Measurements from ENCODE around the gene NR5A2.
A peak's percentile ranks its signal among the peaks of the same experiment; 100 is the strongest.

The NR5A2 gene

DNA sequence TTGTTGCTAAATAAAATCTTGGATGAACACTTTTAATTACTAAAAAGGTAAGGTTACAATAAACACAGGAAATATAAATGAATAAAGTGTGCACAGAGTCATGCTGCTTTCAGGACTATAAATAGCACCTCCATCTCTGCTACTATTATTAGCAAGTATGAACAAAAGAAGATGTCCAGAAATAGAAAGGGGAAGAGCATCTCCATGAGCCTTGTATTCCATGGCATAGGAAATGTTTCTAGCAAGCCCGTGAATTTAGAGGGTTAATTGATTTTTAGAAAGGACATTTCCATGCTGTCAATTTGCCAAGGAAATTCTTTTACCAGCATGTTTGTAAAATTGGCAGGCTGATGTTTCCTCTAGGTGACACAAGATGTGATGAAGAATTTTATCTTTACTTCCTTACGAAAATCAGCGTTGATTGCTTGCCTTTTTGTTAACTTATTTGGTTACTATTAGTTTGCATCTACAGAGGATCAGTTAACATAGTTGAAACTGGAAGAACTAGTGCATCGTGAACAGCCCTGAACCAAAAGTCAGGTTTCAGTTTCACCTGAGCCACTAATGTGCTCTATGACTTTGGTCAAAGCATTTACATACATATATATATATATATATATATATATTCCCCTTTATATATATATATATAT, 45.3 kb downstream of the NR5A2 start:
- no peak overlapping the region for H3K4me3 ChIP-seq (ENCODE audit: low read depth, low read length)
- TF ChIP-seq, protein P1, sequence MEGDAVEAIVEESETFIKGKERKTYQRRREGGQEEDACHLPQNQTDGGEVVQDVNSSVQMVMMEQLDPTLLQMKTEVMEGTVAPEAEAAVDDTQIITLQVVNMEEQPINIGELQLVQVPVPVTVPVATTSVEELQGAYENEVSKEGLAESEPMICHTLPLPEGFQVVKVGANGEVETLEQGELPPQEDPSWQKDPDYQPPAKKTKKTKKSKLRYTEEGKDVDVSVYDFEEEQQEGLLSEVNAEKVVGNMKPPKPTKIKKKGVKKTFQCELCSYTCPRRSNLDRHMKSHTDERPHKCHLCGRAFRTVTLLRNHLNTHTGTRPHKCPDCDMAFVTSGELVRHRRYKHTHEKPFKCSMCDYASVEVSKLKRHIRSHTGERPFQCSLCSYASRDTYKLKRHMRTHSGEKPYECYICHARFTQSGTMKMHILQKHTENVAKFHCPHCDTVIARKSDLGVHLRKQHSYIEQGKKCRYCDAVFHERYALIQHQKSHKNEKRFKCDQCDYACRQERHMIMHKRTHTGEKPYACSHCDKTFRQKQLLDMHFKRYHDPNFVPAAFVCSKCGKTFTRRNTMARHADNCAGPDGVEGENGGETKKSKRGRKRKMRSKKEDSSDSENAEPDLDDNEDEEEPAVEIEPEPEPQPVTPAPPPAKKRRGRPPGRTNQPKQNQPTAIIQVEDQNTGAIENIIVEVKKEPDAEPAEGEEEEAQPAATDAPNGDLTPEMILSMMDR (IDR thresholded peaks at IDR 0.05; ENCODE audit: low read depth, low read length): no peak

DNA sequence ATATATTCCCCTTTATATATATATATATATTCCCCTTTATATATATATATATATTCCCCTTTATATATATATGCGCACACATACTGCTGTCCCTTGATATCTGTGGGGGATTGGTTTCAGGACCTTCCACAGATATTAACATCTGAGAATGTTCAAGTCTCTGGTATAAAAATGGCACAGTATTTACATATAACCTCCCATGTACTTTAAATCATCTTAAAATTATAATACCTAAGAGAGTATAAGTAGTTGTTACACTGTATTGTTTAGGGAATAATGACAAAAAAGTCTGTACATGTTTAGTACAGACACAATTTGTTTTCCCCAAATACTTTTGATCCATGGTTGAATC, 45.8 kb downstream of the NR5A2 start:
- no peak overlapping the region for H3K4me3 ChIP-seq (ENCODE audit: low read depth, low read length)
- TF ChIP-seq, protein P1 (IDR thresholded peaks at IDR 0.05; ENCODE audit: low read depth, low read length): no peak

DNA sequence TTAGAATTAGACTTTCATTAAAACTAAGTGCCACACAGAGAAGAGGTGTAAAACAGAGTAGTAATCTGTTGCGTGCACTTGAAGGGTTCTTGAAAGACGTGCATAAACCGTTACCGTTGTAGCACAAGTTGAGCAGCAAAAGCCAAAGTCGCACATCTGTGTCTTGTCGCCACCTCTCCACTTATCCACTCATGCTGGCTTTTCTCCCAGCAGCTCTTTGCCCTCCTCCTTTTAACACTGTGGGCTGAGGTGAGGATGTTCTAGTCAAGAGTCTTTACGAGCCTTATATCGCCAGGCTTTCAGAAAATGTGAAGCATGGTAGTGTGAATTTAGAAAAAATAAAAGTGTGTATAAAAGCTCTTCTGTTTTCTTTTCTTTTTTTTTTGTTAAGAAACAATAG, 48.0 kb downstream of the NR5A2 start:
- TF ChIP-seq, protein P1 (IDR thresholded peaks at IDR 0.05; ENCODE audit: low read depth, low read length): no peak
- no peak overlapping the region for H3K4me3 ChIP-seq (ENCODE audit: low read depth, low read length)

DNA sequence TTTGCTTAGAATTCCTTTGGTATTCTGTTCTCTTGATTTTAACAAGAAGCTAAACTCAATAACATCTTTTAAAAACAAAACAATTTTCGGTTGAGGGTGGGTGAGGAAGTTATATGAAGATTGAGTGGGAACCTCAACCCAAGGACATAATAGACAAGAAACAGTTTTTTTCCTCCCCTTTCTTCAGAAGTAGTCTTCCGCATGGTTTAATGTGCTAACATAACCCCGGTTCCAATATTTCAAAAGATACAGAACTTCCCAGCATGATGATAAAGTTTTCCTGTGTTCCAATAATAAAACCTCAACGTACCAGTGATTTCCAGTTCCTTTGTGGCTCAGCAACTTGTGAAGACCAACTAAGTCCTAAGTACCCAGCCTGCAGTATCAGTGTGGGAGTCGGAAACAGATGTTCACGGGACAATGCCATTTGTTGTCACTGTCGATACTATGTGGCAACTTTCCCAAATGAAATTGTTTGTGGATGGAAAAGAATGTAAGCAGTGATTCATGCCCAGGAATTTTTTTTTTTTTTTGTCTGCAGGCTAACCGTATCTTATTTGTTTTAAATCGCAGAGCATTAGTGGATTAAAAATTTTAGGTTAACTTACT, 48.5 kb downstream of the NR5A2 start:
- 0 out of 2 replicates have a peak overlapping the region, but pooled peaks have one; percentile 32 for H3K4me3 ChIP-seq (ENCODE audit: low read depth, low read length)
- TF ChIP-seq, protein P1 (IDR thresholded peaks at IDR 0.05; ENCODE audit: low read depth, low read length): no peak

DNA sequence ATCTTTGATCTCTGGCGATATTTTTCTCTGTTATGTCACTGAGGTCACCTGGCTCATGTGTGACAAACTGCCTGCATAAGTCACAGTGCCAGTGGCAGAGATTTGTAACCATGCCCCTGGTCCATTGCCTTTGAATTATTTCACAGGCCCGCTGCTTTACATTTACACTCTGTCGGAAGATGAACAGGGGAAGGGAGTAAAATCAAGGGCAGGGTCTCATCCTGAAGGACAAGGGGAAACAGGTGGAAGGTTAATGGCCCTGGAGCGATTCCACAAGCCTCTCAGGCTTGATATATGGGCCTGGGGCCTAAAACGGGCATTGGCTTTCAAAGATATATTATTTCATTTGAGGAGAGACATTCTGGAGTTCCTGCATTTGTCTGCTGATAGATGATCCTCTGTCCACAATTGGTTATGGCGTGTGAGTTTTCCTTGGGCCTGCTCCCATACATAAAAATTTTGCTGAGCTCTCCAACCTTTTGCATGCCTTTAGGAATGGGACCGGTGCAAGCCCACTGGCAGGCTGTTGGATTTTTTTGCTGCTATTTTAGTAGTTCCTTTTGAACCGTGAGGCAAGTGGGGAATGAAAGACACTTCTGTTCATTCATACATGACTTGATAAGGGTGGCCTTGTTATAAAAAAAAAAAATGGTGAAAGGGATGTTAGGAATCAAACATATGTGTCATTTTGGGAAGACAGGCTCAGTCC, 51.9 kb downstream of the NR5A2 start:
- TF ChIP-seq, protein P1 (IDR thresholded peaks at IDR 0.05; ENCODE audit: low read depth, low read length): no peak
- H3K4me3 ChIP-seq (ENCODE audit: low read depth, low read length): no peak overlapping the region

DNA sequence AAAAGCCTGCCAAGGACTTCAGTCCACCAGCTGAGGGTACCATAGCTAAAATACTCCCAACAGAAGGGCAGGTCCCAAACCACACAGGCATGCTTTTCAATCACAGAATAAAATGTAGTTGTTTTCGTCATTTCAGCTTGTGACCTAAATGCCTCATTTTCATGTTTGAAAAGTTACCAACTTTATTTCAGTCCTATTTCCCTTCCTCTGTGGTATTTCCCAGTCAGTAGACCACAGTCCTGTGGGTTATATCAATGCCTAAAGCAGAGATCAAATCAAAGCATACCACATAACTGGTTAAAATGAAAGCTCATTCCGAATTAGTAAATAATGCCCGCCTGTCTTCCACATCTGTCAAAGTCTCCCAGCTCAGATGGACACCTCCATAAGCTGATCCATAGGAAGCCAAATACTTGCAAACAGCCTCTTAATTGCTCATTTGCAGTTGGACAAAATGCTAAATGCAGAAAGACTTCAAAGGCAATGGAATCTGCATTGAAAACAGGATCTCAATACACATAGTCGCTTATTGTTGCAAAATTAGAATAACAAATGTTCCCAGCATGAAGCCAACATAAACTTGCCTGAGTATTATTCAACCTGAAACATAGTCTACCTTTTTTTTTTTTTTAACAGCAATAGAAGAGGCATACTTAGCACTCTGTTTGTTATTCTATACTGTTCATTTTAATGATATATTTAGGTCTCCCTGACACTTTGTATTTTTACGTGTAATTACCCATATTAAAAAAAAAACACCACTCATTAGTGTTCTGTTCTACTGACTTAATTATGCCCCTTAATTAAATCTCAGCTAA, 53.9 kb downstream of the NR5A2 start:
- H3K4me3 ChIP-seq (ENCODE audit: low read depth, low read length): no peak overlapping the region
- TF ChIP-seq, protein P1 (IDR thresholded peaks at IDR 0.05; ENCODE audit: low read depth, low read length): no peak
